ENCODE results near the gene ZMIZ1.

The ZMIZ1 gene

GRCh38 chr10:79299397-79300241, 230.9 kb downstream of the ZMIZ1 start:
- no peak for DNase-seq (ENCODE audit: low read depth in 1 of 2, low spot score in 1 of 2)

GRCh38 chr10:79300711-79301110, 231.9 kb downstream of the ZMIZ1 start:
- DNase-seq (ENCODE audit: low read depth in 1 of 2, low spot score in 1 of 2) = no peak

- no peak for DNase-seq (ENCODE audit: low read depth in 1 of 2, low spot score in 1 of 2)
These were observed 233.2 kb downstream of the ZMIZ1 start for GRCh38 chr10:79301754-79302530.

GRCh38 chr10:79303631-79304478, 235.1 kb downstream of the ZMIZ1 start:
- no peak for DNase-seq (ENCODE audit: low read depth in 1 of 2, low spot score in 1 of 2)

- DNase-seq (ENCODE audit: low read depth in 1 of 2, low spot score in 1 of 2) = no peak
These were observed 235.8 kb downstream of the ZMIZ1 start for GRCh38 chr10:79304479-79305087.

GRCh38 chr10:79305515-79305914, 236.7 kb downstream of the ZMIZ1 start:
- DNase-seq (ENCODE audit: low read depth in 1 of 2, low spot score in 1 of 2) = no peak

GRCh38 chr10:79305988-79306387, 237.2 kb downstream of the ZMIZ1 start:
- DNase-seq (ENCODE audit: low read depth in 1 of 2, low spot score in 1 of 2) = no peak

GRCh38 chr10:79306644-79307220, 238.0 kb downstream of the ZMIZ1 start:
- no peak for DNase-seq (ENCODE audit: low read depth in 1 of 2, low spot score in 1 of 2)

- no peak for DNase-seq (ENCODE audit: low read depth in 1 of 2, low spot score in 1 of 2)
These were observed 239.2 kb downstream of the ZMIZ1 start for GRCh38 chr10:79308016-79308415.

GRCh38 chr10:79308969-79309665, 240.4 kb downstream of the ZMIZ1 start:
- DNase-seq (ENCODE audit: low read depth in 1 of 2, low spot score in 1 of 2) = no peak

- no peak for DNase-seq (ENCODE audit: low read depth in 1 of 2, low spot score in 1 of 2)
These were observed 241.6 kb downstream of the ZMIZ1 start for GRCh38 chr10:79310200-79310865.

GRCh38 chr10:79310911-79311573, 242.3 kb downstream of the ZMIZ1 start:
- no peak for DNase-seq (ENCODE audit: low read depth in 1 of 2, low spot score in 1 of 2)

GRCh38 chr10:79311581-79312407, 243.0 kb downstream of the ZMIZ1 start:
- no peak for DNase-seq (ENCODE audit: low read depth in 1 of 2, low spot score in 1 of 2)

GRCh38 chr10:79312601-79313187, 243.9 kb downstream of the ZMIZ1 start:
- no peak for DNase-seq (ENCODE audit: low read depth in 1 of 2, low spot score in 1 of 2)

GRCh38 chr10:79313320-79313719, 244.6 kb downstream of the ZMIZ1 start:
- DNase-seq (ENCODE audit: low read depth in 1 of 2, low spot score in 1 of 2) = no peak

- DNase-seq (ENCODE audit: low read depth in 1 of 2, low spot score in 1 of 2) = no peak
These were observed 245.2 kb downstream of the ZMIZ1 start for GRCh38 chr10:79313911-79314439.
